Astrocyte (in vitro differentiated cells and primary cell): ENCODE results near the gene PCID2.

Experiments used
- CTCF ChIP-seq: IDR thresholded peaks from 2 replicates; pipeline ENCODE4 v1.5.1; 2011; ENCODE audit warnings: low read depth, mild to moderate bottlenecking, inconsistent platforms, low read length, moderate library complexity; ENCODE audit not compliant: insufficient read depth
- EZH2 ChIP-seq: IDR thresholded peaks from 2 replicates; pipeline ENCODE4 v1.6.1; 2012; ENCODE audit warnings: mild to moderate bottlenecking, low read length, inconsistent platforms; ENCODE audit not compliant: insufficient read depth

- no peak for TF ChIP-seq CTCF
- TF ChIP-seq EZH2, result no peak
Observed at GRCh38 chr13:113187263-113187669, 21.2 kb downstream of the PCID2 start.
